GM12891 (cell line): ENCODE measurements around the gene CARD14.

Source experiments
- PAX5 ChIP-seq: IDR thresholded peaks from 2 replicates; pipeline ENCODE4 v1.6.1; 2011; ENCODE audit warnings: low read length, moderate library complexity, mild to moderate bottlenecking; ENCODE audit not compliant: insufficient read depth, severe bottlenecking
- POLR2A ChIP-seq: IDR thresholded peaks from 2 replicates; pipeline ENCODE4 v1.6.1; 2011; ENCODE audit warnings: low read depth, low read length, control low read depth
- POLR2AphosphoS5 ChIP-seq: IDR thresholded peaks from 2 replicates; pipeline ENCODE4 v1.6.1; 2011; ENCODE audit warnings: low read depth, low read length, control low read depth
- SPI1 ChIP-seq: IDR thresholded peaks from 2 replicates; pipeline ENCODE4 v1.6.1; 2011; ENCODE audit warnings: low read depth, low read length, control low read depth
- TAF1 ChIP-seq: IDR thresholded peaks from 2 replicates; pipeline ENCODE4 v1.6.1; 2011; ENCODE audit warnings: low read depth, low read length, control low read depth

GRCh38 chr17:80253631-80254395 is 84.0 kb downstream of the CARD14 start:
- TF ChIP-seq POLR2A (no peak), POLR2AphosphoS5 (no peak), TAF1 (no peak), SPI1 (no peak), PAX5 (no peak)
